Measurements from ENCODE around the gene CAPZA1. TPM values are rescaled to one million over a fixed set of nuclear protein-coding genes. Genes with fewer than 3 reads are reported as not detected.

Gene CAPZA1
- 204 and 214 TPM in 2 replicates for total RNA-seq

DNA sequence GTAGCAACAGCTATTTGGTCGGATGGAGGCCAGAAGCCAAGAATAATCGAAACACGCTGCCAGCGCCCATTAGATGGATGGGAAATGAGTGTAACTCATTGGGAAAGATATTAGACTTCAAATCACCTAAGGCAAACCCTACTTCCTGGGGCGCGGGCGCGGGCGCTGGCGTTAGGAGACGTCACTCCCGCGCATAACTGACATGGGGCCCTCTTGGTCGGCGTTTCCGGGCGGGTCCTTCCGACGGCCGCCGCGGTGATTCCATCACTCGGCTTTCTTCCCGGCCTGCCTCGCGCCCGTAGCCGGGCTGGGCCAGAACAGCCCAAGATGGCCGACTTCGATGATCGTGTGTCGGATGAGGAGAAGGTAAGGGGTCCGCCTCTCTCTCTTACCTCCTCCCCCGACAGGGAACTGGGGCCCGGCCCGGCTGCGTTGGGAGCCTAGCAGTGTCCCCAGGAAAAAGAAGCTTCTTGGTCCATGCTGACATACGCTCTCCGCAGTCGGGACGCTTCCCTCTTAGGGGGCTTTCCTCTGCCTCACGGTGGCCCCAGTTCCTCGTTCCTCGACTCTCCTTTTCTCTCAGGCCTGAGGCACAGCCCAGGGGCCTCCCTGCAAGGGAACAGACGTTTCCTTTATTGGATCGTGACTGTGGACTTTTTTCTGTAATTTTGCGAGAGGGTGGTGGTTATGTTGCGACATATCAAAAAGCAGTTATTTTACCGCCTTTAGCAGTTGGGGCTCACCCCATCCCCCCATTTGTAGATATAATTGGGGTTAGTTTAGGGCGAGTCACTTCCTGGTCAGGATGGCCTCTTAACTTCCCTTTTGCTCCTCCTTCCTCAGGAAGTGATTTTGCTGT is at the start of gene CAPZA1:
Gene CAPZA1 (plus strand): TSS at position 315 of the 859 bp plus-strand sequence. CDS start 13 bp downstream, at position 328.

DNA sequence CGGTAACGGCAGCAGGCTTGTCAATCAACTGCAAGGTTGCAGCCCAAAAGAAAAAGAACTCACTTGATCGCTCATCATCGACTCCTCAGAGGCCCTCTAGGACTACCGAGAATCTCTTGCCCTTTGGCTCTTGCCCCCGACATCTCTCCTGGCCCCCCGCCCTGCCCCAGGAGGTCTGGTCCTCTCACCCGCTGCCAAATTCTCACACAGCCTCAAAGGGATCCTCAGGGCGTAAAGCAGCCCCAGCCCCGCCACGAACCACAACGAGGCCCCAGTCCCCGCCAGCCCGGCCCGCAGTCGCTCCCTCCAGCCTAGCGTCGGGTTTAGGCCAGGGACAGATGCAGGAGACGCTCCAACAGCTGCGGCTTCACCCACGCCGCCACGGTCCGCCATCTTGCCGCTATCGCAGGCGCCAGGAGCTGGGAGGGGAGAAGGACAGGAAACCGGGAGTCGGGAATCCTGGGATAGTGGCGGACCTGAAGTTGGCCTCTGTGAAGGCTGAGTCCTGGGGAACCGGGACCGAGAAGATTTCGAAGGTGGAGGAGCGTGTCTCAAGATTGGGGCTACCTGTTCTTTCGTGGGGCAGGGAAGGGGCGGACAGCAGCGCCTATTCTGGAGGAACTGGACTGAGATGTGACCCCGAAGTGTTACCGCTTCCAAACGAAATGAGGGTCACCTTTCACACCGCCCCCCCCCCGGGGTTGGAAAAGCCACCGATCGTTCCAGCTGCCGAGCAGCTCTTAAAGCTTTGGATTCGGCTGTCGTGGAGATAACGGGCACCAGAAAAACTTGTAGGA is 713 bp upstream of the CAPZA1 start, which contains the start of gene ST7L:
Gene ST7L (minus strand): TSS at position 421 of the 797 bp plus-strand sequence. CDS start 28 bp downstream, at position 393.

DNA sequence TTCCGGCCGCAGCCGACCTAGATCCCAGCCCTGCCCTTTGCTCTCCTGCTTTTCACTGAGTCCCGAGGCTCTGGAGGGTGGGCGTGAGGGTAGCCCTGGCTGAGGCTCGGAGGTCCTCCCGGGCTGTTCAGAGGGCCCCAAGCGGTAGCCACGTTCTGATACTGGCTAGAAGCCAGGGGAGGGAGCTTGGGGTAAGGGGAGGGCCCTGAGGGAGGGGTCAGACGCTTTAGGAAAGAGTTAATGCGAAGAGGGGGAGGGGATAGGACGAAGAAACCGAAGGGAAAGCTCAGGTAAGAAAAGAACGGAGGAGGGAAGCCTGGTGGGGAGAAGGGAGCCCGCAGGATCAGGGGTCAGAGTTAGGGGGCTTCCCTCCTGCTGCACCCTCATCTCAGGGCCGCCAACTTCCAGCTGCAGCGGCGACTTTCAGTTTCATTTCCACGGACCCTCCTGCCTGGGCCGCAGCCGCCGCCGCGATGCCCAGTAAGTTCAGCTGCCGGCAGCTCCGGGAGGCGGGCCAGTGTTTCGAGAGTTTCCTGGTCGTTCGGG is 54.9 kb downstream of the CAPZA1 start, which contains the start of gene MOV10:
Gene MOV10 (plus strand): TSS at position 220 of the 546 bp plus-strand sequence. CDS start 254 bp downstream, at position 474.

DNA sequence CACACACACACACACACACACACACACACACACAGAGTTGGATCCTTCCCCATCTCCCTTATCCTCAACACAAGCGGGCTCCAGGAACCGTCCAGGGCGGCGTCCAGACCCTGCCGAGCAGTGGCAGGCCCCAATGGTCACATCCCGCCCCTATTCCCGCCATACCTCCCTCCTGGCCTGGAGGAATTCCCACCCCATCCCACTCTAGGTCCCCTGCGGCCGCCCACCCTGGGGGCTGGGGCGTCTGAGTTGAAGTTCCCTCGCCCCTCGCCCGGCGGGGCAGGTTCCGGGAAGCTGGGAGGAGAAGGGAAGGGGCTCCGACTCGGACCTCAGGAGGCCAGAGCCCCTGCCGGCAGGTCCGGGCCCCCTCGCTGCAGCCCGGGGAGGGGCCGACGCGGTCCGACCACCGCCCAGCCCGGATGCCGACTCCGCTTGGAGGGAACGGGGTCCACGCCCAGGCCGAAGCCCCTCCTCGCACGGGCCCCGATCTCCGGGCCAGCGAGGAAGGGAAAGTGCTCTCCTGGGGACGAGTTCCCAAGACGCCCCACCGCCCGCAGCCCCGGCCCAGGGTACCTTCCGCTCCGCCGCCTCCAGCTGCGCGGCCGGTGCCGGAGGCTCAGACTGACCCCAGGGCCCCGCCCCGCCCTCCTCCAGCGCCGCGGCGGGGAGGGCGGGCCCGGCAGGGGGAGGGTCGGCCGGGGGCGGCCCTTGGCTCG is 87.0 kb downstream of the CAPZA1 start, which contains the start of gene RHOC:
Gene RHOC (minus strand): TSS at position 623 of the 716 bp plus-strand sequence. CDS start 3,328 bp downstream, outside the sequence.

DNA sequence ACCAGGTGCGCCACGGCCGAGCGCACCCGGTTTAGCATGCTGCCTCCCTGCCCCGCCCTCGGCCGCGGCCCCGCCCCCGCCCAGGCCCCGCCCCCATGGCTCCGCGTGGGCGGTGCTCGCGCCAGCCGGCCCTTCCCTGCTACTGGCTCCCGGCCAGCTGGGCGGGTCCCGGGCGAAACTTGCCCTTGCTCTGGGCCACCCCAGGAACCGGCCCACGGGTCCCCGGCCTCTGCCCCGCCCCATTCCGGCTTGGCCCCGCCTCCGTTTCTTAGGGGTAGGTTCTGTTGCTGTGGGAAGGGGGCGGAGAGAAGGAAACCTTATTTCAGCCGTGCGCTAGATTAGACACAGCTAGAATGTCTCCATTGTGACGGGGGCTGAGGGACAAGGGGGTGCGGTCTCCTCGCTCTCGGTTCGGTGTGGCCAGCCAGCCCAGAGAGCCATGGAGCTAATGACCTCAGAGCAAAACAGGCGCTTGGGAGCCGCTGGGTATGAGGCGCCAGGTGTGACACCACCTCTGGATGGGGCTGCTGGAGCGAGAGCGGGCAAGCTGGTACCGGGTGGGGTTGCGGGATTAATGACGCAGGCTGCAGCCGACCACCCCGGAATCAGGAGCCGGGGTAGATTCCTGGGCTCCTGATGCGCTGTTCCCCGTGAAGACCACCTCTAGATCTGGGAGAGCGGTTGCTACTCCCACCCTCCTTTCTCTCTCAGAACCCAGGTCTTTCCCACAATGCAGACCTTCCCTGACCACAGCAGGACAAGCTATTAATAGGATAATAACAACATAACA is 95.8 kb downstream of the CAPZA1 start, which contains the start of gene PPM1J:
Gene PPM1J (minus strand): TSS at position 69 of the 790 bp plus-strand sequence. CDS start 31 bp downstream, at position 38.

Other genes starting within 250 kb of the CAPZA1 start
- gene CTTNBP2NL, start 223.6 kb upstream of the CAPZA1 start, total RNA-seq, result 8.4 and 9.4 TPM in 2 replicates
- 4.1 and 19.2 TPM in 2 replicates for gene WNT2B, start 110.9 kb upstream of the CAPZA1 start, total RNA-seq
- gene ST7L, start 691 bp upstream of the CAPZA1 start, total RNA-seq, result 12.7 and 14.1 TPM in 2 replicates
- gene MOV10, start 54.8 kb downstream of the CAPZA1 start, total RNA-seq, result 43.7 and 45.8 TPM in 2 replicates
- gene RHOC, start 87.3 kb downstream of the CAPZA1 start, total RNA-seq, result 406 and 465 TPM in 2 replicates
- 0.55 and 0.57 TPM in 2 replicates for gene PPM1J, start 95.5 kb downstream of the CAPZA1 start, total RNA-seq